ENCODE results near the gene KRTAP9-7.
A peak's percentile ranks its signal among the peaks of the same experiment; 100 is the strongest.
"Not testable (repeated sequence)": the region's sequence is repeated elsewhere in the genome, so short reads cannot be mapped to it uniquely, and the experiment has no call there.

The KRTAP9-7 gene

GRCh38 chr17:41265078-41265477 is 10.4 kb upstream of the KRTAP9-7 start, which contains the start of gene KRTAP9-6:
Gene KRTAP9-6, plus strand, starts transcription at chr17:41265378. Its CDS starts 0 bp downstream, at chr17:41265378.
- DNase-seq (ENCODE audit: low spot score) = no peak
- no peak for TF ChIP-seq CTCF (IDR thresholded peaks at IDR 0.05; ENCODE audit: borderline replicate concordance, control extremely low read depth, extremely low read depth, insufficient read depth, missing control alignments)
- in situ Hi-C loops (cut with MboI; ENCODE audit: low sequenced_read_pairs, unreplicated experiment) = no loop called here

DNA sequence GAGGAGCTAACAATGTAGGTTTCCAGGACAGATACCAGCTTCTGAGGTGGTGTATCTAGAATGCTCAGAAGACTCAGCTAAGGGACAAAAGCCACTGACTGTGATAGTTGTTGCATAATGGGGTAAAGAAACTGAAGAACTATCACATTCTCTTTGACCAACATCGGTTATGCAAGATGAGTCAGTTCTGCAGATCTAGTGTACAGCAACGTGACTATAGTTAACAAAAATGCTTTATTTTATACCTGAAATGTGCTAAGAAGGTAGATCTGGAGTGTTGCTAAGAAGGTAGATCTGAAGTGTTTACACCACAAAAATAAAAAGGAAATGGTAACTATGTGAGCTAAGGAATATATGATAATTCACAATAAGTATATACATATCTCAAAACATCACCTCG is 7.8 kb upstream of the KRTAP9-7 start:
- DNase-seq (ENCODE audit: low spot score) = no peak

GRCh38 chr17:41271323-41271722 is 4.2 kb upstream of the KRTAP9-7 start:
- DNase-seq (ENCODE audit: low spot score); in situ Hi-C loops (cut with MboI; ENCODE audit: low sequenced_read_pairs, unreplicated experiment): not testable (repeated sequence)

More for the DNA sequence above, 7.8 kb upstream of the KRTAP9-7 start:
- no peak for TF ChIP-seq CTCF (IDR thresholded peaks at IDR 0.05; ENCODE audit: borderline replicate concordance, control extremely low read depth, extremely low read depth, insufficient read depth, missing control alignments)
- in situ Hi-C loops (cut with MboI; ENCODE audit: low sequenced_read_pairs, unreplicated experiment) = no loop called here

DNA sequence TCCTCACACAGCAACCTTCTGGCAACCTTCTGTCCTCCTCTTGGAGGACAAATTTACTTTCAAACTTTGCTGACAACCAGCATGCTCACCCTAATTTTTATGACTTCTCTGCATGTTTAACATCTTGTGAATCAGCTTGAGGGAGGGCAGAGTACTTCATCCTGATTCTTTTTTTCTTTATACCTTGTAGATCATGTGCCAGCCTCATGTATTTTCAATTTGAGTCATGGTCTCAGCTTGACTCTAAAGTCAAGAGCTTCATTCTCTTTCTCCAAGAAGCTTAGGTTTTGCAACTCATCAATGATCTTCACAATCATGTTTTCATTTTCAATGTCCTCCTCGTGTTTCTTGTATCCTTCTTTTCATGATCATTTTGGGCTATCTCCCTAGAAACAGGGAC is 3.6 kb upstream of the KRTAP9-7 start:
- TF ChIP-seq CTCF (IDR thresholded peaks at IDR 0.05; ENCODE audit: borderline replicate concordance, control extremely low read depth, extremely low read depth, insufficient read depth, missing control alignments) = no peak
- no peak for DNase-seq (ENCODE audit: low spot score)
- in situ Hi-C loops (cut with MboI; ENCODE audit: low sequenced_read_pairs, unreplicated experiment) = no loop called here

DNA sequence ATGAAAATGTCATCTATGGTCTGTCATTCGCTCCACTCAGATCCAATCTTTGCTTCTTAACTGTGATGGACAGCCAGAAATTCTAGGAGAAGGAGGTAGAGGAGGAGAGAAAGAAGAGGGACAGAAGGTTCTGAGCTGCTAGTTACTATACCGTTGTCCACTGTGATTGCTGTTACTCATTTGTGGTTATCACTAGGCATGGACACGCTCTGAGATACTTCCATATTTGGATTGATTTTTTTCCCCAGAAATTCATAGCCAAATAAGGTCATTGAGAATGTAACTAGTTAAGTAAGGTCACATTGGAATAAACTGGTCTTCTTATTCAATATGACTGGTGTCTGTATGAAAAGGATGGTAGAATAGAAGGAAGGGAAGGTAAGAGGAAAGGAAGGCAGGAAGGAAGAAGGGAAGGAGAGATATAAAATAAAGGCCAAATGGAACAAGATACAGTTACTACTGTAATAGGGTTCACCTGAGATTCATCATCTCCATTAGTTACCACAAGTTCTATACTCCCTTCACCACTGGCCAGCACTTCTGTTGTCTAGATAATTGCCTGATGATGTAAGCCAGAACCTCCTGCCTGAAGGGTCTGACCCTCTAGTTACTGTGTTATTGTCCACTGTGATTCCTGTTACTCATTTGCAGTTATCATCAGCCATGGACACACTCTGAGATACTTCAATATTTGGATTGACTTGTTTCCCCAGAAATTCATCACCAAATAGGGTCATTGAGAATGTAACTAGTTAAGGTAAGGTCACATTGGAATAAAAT is 2.9 kb downstream of the KRTAP9-7 start:
- no peak for TF ChIP-seq CTCF (IDR thresholded peaks at IDR 0.05; ENCODE audit: borderline replicate concordance, control extremely low read depth, extremely low read depth, insufficient read depth, missing control alignments)
- DNase-seq (ENCODE audit: low spot score) = peak; percentile 0
- in situ Hi-C loops (cut with MboI; ENCODE audit: low sequenced_read_pairs, unreplicated experiment) = no loop called here

DNA sequence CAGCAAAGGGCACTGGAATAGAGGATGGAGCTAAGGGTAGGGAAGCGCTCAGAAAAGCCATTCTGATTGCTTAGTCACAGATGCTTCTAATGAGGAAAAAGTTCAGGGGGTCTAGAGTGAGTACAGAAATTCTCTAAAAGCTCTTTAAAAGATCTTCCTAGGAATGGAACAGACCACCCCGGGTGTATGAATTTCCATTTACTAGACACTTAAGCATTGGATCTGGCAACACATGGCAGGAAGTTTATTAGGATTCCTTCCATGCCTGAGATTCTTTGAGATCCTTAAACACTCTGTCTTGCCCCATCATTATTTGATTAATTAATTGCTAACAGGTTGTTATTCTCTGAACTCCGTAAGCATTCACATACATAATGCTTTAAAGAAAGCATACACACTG is 8.5 kb downstream of the KRTAP9-7 start:
- TF ChIP-seq CTCF (IDR thresholded peaks at IDR 0.05; ENCODE audit: borderline replicate concordance, control extremely low read depth, extremely low read depth, insufficient read depth, missing control alignments) = no peak
- in situ Hi-C loops (cut with MboI; ENCODE audit: low sequenced_read_pairs, unreplicated experiment) = no loop called here
- DNase-seq (ENCODE audit: low spot score) = peak; percentile 0

DNA sequence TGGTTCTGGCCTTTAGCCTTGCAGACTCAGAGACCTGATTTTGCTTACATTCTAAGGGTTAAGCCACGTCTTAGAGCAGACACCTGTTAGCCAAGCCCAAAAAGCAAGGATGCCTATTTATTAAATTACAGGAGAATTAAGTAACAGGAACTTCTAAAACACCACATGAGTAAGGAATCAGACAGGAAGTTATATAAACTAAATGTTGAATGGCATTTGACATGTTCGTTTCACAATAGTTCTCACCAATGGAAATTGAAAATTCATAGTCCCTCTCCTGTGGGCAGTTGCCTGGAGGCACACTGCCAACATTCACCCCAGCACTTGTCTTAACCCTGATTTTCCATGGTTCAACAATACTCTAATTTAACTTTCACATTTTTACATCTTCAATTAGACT is 9.0 kb downstream of the KRTAP9-7 start:
- peak; percentile 0 for DNase-seq (ENCODE audit: low spot score)
- in situ Hi-C loops (cut with MboI; ENCODE audit: low sequenced_read_pairs, unreplicated experiment) = no loop called here
- TF ChIP-seq CTCF (IDR thresholded peaks at IDR 0.05; ENCODE audit: borderline replicate concordance, control extremely low read depth, extremely low read depth, insufficient read depth, missing control alignments) = no peak

All from GM13976 (cell line).